ENCODE measurements around the gene ANKS3.

Gene ANKS3

GRCh38 chr16:4663777-4664465, 70.2 kb downstream of the ANKS3 start:
- peak overlapping the region; percentile 67 for H3K27ac ChIP-seq
- H3K4me3 ChIP-seq: 0 out of 2 replicates have a peak overlapping the region, but pooled peaks have one; percentile 20
- H3K27me3 ChIP-seq: no peaks in the 10 kb centered on the region
- H3K4me1 ChIP-seq: peaks cover 77% of the 10 kb centered on the region
- peaks cover 90% of the 10 kb centered on the region for H4K20me1 ChIP-seq
- TF ChIP-seq Cebpa-rat (IDR thresholded peaks at IDR 0.05): peak; percentile 83
- H3K9ac ChIP-seq: peak overlapping the region; percentile 54
- peak overlapping the region; percentile 91 for H3K4me2 ChIP-seq
- H3K9me3 ChIP-seq: no peaks in the 10 kb centered on the region
- peaks cover 53% of the 10 kb centered on the region for H3K36me3 ChIP-seq

DNA sequence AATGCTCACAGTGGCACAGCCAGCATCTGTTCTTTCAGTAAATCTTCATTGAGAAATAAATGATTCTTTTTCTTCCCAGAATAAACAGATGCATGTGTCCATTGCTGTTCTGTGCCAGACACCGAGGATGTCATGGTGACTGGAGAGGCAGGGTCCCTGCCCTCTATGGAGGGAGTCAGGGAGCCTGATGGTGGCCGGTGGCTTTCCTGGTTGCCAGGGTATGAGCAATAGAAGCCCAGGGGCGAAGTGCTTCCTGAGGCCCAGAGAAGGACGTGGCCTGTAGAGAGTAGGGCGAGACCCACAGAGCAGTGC, 70.7 kb downstream of the ANKS3 start:
- Histone ChIP-seq H4K20me1 (peaks cover 95% of the 10 kb centered on the region), H3K27me3 (no peaks in the 10 kb centered on the region), H3K4me3 (no peak overlapping the region), H3K27ac (peak overlapping the region; percentile 67), H3K36me3 (peaks cover 53% of the 10 kb centered on the region), H3K4me1 (peaks cover 82% of the 10 kb centered on the region), H3K4me2 (peak overlapping the region; percentile 91), H3K9ac (peak overlapping the region; percentile 54), H3K9me3 (no peaks in the 10 kb centered on the region)
- TF ChIP-seq Cebpa-rat (IDR thresholded peaks at IDR 0.05): no peak

DNA sequence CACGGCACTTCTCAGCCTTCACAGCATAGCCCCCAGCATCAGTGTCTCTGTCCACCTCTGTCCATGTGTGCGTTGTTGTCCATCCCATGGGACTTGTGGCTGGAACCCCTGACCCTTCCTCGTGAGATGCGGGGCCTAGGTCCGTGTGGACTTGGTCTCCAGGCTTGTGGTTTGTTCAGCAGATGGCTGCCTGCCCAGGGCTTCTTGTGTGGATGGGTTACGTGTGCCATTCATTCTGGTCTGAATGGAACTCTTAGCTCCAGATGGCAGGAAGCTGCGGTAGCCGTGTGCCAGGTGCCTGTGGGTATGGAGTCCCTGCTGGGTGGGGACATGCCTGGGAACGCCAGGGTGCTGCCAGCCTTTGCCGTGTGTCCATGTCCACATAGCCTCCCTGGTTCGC, 72.4 kb downstream of the ANKS3 start:
- Histone ChIP-seq H3K27ac (peak overlapping the region; percentile 45; the same call in 1 of the 2 replicates), H4K20me1 (peaks cover 100% of the 10 kb centered on the region), H3K9ac (no peak overlapping the region), H3K4me3 (no peak overlapping the region), H3K27me3 (no peaks in the 10 kb centered on the region), H3K36me3 (peaks cover 53% of the 10 kb centered on the region), H3K4me2 (peak overlapping the region; percentile 91), H3K9me3 (no peaks in the 10 kb centered on the region), H3K4me1 (peaks cover 95% of the 10 kb centered on the region)
- no peak for TF ChIP-seq Cebpa-rat (IDR thresholded peaks at IDR 0.05)

DNA sequence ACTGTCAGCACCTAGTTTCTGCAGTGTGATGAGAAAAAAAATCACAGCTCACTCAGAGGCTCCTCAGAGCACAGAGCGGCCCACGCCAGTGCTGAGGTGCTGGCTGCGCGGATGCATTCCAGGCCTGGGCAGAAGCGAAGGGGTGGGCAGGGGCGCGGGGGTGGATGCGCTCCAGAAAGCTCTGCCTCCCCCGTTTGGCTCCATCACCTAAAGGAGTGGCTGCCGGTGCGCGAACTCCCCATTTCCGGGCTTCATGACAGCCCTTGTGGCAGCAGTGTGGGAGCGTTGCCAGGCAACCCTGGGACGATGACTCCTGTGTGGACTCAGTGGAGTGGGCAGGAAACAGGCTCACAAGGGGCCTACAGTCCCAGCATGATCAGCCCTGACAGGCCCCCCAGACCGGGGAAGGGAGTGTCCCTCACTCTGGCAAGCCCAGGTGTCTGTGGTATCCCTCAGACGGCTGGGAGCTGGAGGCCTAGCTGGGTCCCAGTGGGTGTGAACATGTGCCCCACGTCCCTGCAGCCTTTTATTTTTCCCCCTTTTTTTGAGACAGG, 73.5 kb downstream of the ANKS3 start:
- no peaks in the 10 kb centered on the region for H3K9me3 ChIP-seq
- no peak overlapping the region for H3K9ac ChIP-seq
- peaks cover 100% of the 10 kb centered on the region for H4K20me1 ChIP-seq
- peak overlapping the region; percentile 91 for H3K4me2 ChIP-seq
- peaks cover 51% of the 10 kb centered on the region for H3K36me3 ChIP-seq
- H3K27me3 ChIP-seq: no peaks in the 10 kb centered on the region
- 0 out of 2 replicates have a peak overlapping the region, but pooled peaks have one; percentile 45 for H3K27ac ChIP-seq
- H3K4me1 ChIP-seq: peaks cover 96% of the 10 kb centered on the region
- TF ChIP-seq Cebpa-rat (IDR thresholded peaks at IDR 0.05): no peak
- no peak overlapping the region for H3K4me3 ChIP-seq

GRCh38 chr16:4659363-4660353, 74.4 kb downstream of the ANKS3 start:
- Histone ChIP-seq H3K9ac (no peak overlapping the region), H3K9me3 (no peaks in the 10 kb centered on the region), H3K36me3 (peaks cover 56% of the 10 kb centered on the region), H3K4me2 (peak overlapping the region; percentile 91), H3K27me3 (no peaks in the 10 kb centered on the region), H4K20me1 (peaks cover 100% of the 10 kb centered on the region), H3K27ac (no peak overlapping the region), H3K4me3 (no peak overlapping the region), H3K4me1 (peaks cover 93% of the 10 kb centered on the region)
- TF ChIP-seq Cebpa-rat (IDR thresholded peaks at IDR 0.05): no peak

- H3K27ac ChIP-seq: no peak overlapping the region
- no peak overlapping the region for H3K4me3 ChIP-seq
- H3K36me3 ChIP-seq: peaks cover 79% of the 10 kb centered on the region
- peaks cover 6% of the 10 kb centered on the region; the same call in 1 of the 2 replicates for H3K27me3 ChIP-seq
- no peak for TF ChIP-seq Cebpa-rat (IDR thresholded peaks at IDR 0.05)
- peaks cover 100% of the 10 kb centered on the region for H4K20me1 ChIP-seq
- no peaks in the 10 kb centered on the region for H3K9me3 ChIP-seq
- peaks cover 93% of the 10 kb centered on the region for H3K4me1 ChIP-seq
- peak overlapping the region; percentile 56 for H3K4me2 ChIP-seq
- H3K9ac ChIP-seq: no peak overlapping the region
Observed at GRCh38 chr16:4656695-4657686, 77.1 kb downstream of the ANKS3 start.

GRCh38 chr16:4656221-4656620, 77.8 kb downstream of the ANKS3 start:
- Histone ChIP-seq H3K4me2 (peak overlapping the region; percentile 56), H3K4me3 (no peak overlapping the region), H3K9ac (no peak overlapping the region), H4K20me1 (peaks cover 100% of the 10 kb centered on the region), H3K27ac (no peak overlapping the region), H3K9me3 (no peaks in the 10 kb centered on the region), H3K4me1 (peaks cover 93% of the 10 kb centered on the region), H3K36me3 (peaks cover 87% of the 10 kb centered on the region), H3K27me3 (peaks cover 6% of the 10 kb centered on the region; the same call in 1 of the 2 replicates)
- no peak for TF ChIP-seq Cebpa-rat (IDR thresholded peaks at IDR 0.05)

DNA sequence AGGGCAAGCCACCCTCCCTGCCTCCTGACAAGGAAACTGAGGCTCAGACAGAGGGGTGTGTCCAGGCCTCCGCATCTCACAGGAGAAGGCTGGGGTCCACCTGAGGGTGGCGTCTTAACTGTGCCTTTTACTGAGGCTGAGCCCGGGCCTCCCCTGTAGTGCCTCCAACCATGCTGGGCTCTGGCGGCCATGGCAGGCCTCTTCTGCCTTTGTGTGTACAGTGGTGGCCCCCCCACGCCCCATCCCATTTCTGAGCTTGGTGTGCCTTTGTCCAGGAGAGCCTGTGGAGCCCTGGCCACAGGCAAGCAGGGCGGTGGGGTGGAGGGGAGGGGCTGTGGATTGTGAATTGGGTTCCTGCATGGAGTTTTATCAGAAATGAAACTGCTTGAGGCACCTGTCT, 78.3 kb downstream of the ANKS3 start:
- 0 out of 2 replicates have a peak overlapping the region, but pooled peaks have one; percentile 10 for H3K9ac ChIP-seq
- peaks cover 100% of the 10 kb centered on the region for H4K20me1 ChIP-seq
- H3K36me3 ChIP-seq: peaks cover 90% of the 10 kb centered on the region
- peaks cover 6% of the 10 kb centered on the region; the same call in 1 of the 2 replicates for H3K27me3 ChIP-seq
- no peak for TF ChIP-seq Cebpa-rat (IDR thresholded peaks at IDR 0.05)
- no peak overlapping the region for H3K27ac ChIP-seq
- H3K4me3 ChIP-seq: no peak overlapping the region
- peak overlapping the region; percentile 56 for H3K4me2 ChIP-seq
- peaks cover 93% of the 10 kb centered on the region for H3K4me1 ChIP-seq
- H3K9me3 ChIP-seq: no peaks in the 10 kb centered on the region

All from BLaER1 (cell line).